KOPT-K1 (cell line): ENCODE data around the gene SLC7A6.
"Not testable (repeated sequence)": the region's sequence is repeated elsewhere in the genome, so short reads cannot be mapped to it uniquely, and the experiment has no call there.

Experiments used
- H3K27ac ChIP-seq: fragments of 200-600 bp; sonication (generic); 2 replicates; pipeline ENCODE4 v1.5.1; 2016; ENCODE audit warnings: antibody characterized with exemption, mild to moderate bottlenecking, low read depth, low read length; ENCODE audit not compliant: poor library complexity, severe bottlenecking
- H3K36me3 ChIP-seq: fragments of 200-600 bp; sonication (generic); 2 replicates; pipeline ENCODE4 v1.5.1; 2017; ENCODE audit warnings: antibody characterized with exemption, mild to moderate bottlenecking, low read length, moderate library complexity; ENCODE audit not compliant: insufficient read depth
- H3K9me3 ChIP-seq: fragments of 200-600 bp; sonication (generic); 2 replicates; pipeline ENCODE4 v1.5.1; 2017; ENCODE audit warnings: antibody characterized with exemption, low read length, mild to moderate bottlenecking; ENCODE audit not compliant: insufficient read depth, poor library complexity, severe bottlenecking

SLC7A6 gene

DNA sequence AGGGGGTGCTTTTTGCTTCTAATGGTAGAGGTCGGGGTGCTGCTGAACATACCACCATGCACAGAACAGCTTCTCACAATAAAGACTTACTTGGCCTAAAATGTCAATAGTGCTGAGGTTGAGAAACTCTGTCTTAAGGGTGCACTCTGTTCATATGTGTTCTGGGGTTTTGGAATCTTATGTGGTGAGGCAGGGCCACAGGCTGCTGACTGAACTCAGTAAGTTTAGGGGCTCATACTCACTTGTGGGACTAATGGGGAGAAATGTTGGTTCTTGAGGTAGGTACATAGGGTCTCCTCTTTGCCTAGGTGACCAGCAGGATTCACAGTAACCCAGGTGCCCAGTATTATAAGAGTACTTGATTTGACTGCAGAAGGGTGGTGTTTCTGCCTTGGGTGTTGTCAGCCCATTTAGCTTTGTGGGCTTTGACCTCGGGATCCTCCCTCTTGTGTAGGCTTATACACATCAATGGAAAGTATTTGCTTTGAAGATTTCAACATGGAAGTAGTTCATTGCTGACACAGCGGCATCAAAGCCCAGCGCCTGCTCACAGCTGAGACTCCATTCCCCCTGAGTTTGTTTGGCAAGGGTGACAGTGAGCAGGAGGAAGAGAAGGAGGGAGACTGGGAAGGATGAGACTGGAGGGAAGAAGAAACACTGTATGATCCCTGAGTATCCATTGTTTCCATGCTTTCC, 17.2 kb downstream of the SLC7A6 start:
- Histone ChIP-seq H3K9me3 (no peaks in the 10 kb centered on the region), H3K27ac (peak overlapping the region; percentile 16), H3K36me3 (peaks cover 26% of the 10 kb centered on the region)

DNA sequence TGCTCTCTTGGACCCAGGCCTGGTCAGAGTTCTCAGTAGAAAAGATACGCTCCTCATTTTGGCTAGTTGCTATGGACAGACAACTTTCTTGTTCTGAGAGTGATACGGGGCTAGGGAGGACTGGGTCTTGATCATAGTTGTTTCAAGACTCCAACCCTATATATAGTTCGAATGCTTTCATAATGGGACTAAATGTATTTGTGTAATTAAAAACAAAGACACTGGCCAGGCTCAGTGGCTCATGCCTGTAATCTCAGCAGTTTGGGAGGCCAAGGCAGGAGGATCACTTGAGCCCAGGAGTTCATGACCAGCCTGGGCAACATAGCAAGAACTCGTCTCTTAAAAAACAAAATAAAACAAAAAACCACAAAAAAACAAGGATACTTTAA, 17.7 kb downstream of the SLC7A6 start:
- H3K36me3 ChIP-seq = peaks cover 26% of the 10 kb centered on the region
- no peaks in the 10 kb centered on the region for H3K9me3 ChIP-seq
- H3K27ac ChIP-seq = peak overlapping the region; percentile 16

DNA sequence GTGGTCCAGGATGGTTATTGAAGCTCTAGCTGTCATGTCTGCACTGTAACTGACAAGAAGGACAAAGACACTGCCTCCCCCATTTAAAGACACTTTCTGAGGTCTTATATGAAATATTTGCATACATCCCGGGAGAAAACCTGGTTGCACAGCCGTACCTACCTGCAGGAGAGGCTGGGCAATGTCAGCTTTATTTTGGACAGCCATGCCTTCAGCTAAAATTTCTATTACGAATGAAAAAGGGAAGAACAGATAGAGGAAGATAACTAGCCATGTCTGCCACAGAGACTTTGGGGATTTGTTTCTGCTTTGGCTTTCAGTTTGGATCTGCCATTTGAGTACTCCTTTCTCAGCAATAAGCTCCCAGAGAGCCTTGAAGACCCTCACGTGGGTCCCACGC, 19.0 kb downstream of the SLC7A6 start:
- Histone ChIP-seq H3K9me3 (no peaks in the 10 kb centered on the region), H3K27ac (peak overlapping the region; percentile 86), H3K36me3 (peaks cover 28% of the 10 kb centered on the region)

DNA sequence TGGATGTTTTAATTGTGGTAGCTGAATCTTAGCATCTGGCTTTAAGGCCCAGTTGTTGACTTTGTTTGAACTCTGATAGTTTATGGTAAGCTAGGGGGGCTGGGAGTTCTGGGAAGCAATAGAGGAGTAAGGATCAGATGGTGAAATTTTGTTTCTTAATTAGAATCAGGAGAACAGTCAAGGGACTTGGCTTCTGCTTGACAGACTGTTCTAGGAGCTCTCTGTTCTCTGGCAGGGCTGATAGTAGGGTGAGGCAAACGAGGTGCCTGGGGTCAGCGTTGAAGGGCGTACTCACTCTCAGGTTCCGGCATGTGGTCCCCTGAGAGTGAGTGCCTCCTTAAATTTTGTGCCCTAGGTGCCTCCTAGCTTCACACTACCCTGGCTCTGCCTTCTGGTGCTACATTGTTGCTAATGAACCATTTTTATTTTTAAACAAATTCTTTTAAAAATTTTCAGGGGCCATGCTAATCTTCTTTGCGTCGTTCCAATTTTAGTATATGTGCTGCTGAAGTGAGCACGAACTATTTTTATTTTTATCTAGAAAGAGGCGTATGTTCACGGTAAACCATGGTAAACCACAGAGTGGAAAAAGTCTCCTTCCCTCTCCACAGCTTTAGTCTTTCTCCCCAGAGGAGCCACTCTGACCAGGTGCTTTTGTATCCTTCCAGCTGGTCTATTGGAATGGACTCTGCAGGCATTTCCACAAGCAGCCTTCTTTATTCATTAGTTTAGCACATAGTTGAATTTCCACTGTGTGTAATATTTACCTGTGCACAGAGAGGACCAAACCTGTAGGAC, 19.7 kb downstream of the SLC7A6 start:
- H3K27ac ChIP-seq = peak overlapping the region; percentile 86
- H3K36me3 ChIP-seq = peaks cover 30% of the 10 kb centered on the region

DNA sequence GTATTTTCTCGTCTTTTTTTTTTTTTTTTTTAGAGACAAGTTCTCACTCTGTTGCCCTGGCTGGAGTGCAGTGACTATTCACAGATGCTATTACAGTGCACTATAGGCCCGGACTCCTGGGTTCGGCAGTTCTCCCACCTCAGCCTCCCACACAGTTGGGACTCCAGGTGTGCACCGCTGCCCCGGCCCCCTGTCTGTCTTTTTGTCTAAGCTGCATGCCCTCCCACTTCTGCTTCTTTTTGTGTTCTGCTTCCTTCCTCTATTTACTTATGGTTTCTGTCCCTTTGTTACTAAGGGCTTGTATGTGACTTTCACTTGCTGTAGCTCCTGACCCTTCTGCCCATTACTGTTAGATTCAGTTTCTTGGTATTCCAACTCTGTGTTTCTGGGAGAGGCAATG, 20.5 kb downstream of the SLC7A6 start:
- Histone ChIP-seq H3K9me3 (no peaks in the 10 kb centered on the region), H3K27ac (peak overlapping the region; percentile 86), H3K36me3 (peaks cover 21% of the 10 kb centered on the region)

More for the DNA sequence above, 19.7 kb downstream of the SLC7A6 start:
- H3K9me3 ChIP-seq = no peaks in the 10 kb centered on the region

DNA sequence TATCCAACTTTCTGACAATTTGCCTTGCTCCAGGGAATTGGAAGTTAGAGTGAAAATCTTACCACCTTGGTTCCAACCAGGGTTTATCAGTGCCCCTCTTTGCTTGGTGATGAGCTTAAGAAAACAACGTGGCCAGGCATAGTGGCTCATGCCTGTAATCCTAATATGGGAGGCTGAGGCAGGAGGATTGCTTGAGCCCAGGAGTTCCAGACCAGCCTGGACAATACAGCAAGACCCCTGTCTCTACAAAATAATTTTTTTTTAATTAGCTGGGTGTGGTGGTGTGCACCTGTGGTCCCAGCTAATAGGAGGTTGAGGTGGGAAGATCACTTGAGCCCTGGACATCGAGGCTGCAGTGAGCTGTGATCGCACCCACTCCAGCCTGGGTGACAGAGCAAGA, 21.4 kb downstream of the SLC7A6 start:
- no peaks in the 10 kb centered on the region for H3K9me3 ChIP-seq

DNA sequence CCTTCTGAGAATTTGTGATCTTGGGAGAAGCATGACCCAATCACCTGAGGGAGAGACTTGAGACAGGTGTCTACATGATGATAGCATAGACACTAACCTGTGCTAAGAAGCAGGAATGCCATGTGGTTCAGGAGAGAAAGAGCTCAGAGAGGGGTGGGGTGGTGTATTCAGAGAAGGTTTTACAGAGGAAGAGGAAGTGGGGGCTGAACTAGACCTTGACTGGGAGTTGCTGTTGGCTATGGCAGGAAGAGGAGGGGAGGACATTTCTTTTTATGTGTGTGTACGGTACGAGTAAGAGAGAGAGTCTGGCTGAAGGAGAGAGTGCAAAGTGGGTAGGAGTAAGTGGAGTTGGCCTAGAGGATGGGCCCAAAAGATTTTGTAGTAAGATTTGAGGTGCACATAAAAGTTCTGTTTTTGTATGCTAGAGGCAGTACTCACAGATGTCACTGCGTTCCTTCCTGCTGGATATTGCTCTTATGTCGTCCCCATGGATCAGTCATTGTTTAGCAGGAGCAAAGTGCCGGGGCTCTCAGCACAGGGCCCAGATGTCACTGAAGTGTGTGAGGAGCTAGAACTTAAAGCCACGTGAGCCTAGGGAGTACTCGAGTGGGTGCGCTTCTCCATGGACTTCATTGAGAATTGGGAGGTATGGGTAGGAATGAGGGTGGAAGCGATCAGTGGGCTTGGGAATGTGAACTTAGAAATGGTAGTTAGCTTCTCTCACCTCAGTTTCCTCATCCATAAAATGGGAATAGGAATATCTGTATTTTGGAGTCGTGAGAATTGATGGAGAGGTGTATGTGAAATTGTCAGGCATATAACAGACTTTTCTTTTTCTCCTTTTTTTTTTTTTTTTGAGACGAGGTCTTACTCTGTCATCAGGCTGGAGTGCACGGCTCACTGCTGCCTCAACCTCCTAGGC, 22.1 kb downstream of the SLC7A6 start:
- Histone ChIP-seq H3K36me3 (peaks cover 31% of the 10 kb centered on the region), H3K27ac (peak overlapping the region; percentile 86)

More for the DNA sequence above, 21.4 kb downstream of the SLC7A6 start:
- Histone ChIP-seq H3K36me3 (peaks cover 24% of the 10 kb centered on the region), H3K27ac (peak overlapping the region; percentile 86)

DNA sequence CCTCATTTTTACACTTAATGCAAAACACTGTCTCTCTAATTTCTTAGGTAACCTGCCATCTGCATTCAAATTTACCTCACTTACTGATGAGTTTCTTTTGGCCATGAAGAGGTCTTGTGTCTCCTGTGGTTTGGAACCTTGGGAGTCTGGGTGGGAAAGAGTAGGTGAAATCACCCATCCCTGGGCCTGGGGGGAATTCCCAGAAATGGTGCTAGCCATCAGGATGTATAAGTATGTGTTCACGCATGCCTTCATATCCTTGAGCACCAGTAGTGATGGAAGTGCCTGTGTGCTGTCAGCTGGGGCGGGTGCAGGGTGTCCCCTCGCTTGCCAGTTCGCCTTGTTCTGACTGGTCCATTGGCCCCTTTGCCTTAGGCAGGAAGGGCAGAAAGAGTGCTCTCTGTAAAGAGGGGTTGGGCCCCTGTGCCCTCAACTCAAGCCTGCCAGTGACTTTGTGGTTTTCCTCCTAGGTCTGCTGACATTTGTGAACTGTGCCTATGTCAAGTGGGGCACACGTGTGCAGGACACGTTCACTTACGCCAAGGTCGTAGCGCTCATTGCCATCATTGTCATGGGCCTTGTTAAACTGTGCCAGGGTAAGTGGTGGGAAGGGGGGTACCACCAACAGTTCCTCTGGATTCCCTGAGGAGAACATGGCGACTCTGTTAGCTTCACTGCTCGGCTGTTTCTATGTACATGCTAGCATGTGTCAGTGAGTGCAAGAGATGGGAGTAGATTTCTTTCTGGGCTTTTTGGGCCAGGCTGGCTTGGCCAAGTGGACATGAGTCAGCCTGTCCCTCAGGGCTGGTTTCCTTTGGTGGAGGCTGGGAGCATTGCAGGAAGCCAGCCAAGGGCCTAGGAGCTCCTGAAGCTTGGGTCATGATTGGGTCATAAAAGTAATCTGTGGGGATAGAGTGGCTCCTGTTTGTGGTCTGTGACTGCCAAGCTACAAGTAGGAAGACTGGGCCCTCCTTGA, 23.2 kb downstream of the SLC7A6 start:
- peak overlapping the region; percentile 86 for H3K27ac ChIP-seq
- H3K36me3 ChIP-seq = peaks cover 33% of the 10 kb centered on the region
- H3K9me3 ChIP-seq = no peaks in the 10 kb centered on the region

More for the DNA sequence above, 22.1 kb downstream of the SLC7A6 start:
- no peaks in the 10 kb centered on the region for H3K9me3 ChIP-seq

DNA sequence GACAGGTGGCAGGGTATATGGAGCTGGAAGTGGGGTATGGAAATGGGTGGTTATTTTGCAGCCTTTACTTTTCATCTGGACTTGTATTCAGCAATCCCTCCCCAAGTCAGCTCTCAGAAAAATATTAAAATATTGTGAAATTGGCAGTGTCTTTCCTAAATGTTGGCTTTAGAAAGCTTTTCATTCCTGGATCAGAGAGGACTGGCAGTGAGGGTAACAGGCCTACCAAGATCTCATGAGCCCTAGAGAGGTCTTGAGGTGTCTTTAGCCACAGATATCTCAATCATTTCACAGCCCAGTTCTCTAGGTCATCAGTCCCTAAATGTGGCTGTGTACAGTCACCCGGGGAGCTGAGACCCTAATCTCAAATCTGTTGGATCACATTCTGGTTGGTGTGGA, 23.9 kb downstream of the SLC7A6 start:
- H3K36me3 ChIP-seq = peaks cover 36% of the 10 kb centered on the region
- peak overlapping the region; percentile 86 for H3K27ac ChIP-seq
- no peaks in the 10 kb centered on the region for H3K9me3 ChIP-seq

DNA sequence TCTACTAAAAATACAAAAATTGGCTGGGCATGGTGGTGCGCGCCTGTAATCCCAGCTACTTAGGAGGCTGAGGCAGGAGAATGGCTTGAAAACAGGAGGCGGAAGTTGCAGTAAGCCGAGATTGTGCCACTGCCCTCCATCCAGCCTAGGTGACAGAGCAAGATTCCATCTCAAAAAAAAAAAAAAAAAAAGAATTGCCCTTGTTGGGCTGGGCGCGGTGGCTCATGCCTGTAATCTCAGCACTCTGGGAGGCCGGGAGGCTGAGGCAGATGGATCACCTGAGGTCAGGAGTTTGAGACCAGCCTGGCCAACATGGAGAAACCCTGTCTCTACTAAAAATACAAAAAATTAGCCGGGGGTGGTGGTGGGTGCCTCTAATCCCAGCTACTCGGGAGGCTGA, 24.5 kb downstream of the SLC7A6 start:
- not testable (repeated sequence) for H3K9me3 ChIP-seq, H3K27ac ChIP-seq
- peaks cover 41% of the 10 kb centered on the region for H3K36me3 ChIP-seq

DNA sequence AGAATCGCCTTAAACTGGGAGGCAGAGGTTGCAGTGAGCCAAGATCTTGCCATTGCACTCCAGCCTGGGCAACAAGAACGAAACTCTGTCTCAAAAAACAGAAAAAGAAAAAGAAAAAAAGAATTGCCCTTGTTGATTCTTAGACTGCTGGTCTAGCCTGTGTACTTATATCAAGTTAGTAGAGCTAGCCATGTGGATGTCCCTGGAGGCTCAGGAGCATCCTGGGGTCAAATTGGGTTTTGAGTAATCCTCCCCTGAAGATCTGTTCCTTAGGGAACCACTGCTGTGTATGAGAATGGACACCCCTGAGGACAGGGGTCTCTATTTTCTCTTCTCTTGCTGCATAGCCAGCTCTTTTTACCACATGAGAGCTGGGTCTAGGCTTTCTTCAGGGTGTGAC, 24.9 kb downstream of the SLC7A6 start:
- Histone ChIP-seq H3K9me3 (no peaks in the 10 kb centered on the region), H3K27ac (peak overlapping the region; percentile 21), H3K36me3 (peaks cover 45% of the 10 kb centered on the region)

DNA sequence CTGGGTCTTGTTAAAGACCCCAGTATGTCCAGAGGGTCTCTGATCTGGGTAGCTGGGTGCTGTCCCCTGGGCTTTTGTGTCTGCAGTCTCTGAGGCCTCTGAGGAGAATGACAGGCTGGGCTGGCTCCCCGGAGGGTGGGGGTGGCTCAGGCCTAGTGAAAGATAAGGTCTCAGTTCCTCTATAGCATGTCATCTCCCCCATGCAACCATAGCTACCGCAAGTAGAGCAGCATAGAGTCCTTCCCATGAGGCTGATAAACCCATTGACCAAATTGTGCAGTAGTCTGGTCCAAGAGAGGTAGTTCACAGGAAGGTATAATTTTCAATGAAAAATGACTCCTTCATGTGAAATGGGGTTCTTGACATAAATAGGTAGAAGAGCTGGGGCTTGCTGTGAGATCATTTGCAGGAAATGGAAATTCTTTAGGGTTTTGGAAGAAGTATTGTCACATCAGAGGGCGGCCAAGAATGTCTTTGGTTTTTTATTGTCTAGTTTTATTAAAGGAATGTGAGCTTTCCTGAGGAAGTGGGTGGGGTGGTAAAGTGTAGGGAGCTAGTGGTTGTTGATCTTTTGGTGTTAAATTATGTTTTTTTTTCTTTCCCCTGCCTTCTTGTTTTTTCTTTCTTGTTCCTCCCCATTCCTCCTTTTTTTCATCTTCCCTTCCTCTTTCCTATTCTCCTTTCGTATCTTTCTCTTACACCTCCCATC, 25.4 kb downstream of the SLC7A6 start:
- peaks cover 51% of the 10 kb centered on the region for H3K36me3 ChIP-seq
- H3K27ac ChIP-seq = peak overlapping the region; percentile 21
- H3K9me3 ChIP-seq = no peaks in the 10 kb centered on the region

DNA sequence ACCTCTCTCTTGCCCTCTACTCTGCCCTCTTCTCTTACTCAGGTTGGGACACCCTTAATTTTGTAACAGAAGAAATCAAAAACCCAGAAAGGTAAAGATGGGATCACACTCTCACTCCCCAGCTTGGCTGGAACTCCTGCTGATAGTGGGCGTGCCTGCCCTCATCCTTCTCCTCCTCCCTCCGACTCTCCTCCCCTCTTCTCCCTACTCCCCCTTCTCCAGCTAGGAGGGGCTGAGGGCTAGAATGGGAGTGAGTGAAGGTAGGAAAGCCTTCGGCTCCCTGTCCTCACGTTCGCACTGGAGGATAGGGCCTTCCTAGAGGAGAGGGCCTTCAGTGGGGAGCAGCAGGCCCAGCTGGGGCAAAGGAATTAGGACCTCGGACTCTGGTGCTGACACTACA, 26.1 kb downstream of the SLC7A6 start:
- Histone ChIP-seq H3K9me3 (no peaks in the 10 kb centered on the region), H3K27ac (peak overlapping the region; percentile 8), H3K36me3 (peaks cover 58% of the 10 kb centered on the region)
